GM21515 (cell line): Measurements from ENCODE around the gene ZBTB8OS.
"Not testable (repeated sequence)": the region's sequence is repeated elsewhere in the genome, so short reads cannot be mapped to it uniquely, and the experiment has no call there.

Experiments
- ATAC-seq: cut with Tn5 transposase; IDR thresholded peaks from one replicate; pipeline ENCODE4 v1.9.1; 2021; ENCODE audit not compliant: unreplicated experiment

Gene ZBTB8OS

DNA sequence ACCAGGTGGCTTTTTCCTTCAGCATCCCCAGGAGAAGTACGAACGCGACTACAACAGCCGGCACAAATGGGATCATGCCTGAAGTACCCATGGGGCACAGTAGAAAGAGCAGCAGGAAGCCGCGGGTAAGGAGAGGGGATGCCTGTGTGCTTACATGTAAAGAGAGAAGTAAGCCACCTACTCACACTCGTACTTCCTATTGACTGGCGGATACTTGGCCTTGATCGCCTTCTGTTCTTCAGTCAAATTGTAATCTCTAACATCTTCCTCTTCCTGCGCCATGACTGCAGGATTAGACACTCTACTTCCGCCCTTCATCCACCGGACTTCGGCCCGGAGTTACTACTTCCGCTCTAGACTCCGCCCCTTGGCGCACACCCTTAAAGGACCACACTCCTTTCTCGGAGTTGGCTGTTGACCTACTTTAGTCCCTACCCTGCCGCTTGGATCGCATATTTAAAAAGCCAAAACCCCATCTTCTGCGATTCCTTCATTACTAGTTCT is at the start of gene ZBTB8OS:
TSS of gene ZBTB8OS (minus strand) at position 303 of the 504 bp plus-strand sequence. CDS start at position 282, 21 bp downstream.
- ATAC-seq: peak; percentile 69

DNA sequence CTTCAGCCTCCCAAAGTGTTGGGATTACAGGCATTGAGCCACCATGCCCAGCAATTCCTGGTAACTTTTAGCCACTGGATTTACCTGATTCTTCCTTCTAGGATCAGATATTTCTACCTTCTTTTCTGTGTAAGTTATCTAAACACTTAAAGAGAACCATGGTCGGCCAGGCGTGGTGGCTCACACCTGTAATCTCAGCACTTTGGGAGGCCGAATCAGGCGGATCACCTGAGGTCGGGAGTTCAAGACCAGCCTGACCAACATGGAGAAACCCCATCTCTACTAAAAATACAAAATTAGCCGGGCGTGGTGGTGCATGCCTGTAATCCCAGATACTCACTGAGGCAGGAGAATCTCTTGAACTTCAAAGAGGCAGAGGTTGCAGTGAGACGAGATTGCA is 46.6 kb upstream of the ZBTB8OS start:
- ATAC-seq: not testable (repeated sequence)

DNA sequence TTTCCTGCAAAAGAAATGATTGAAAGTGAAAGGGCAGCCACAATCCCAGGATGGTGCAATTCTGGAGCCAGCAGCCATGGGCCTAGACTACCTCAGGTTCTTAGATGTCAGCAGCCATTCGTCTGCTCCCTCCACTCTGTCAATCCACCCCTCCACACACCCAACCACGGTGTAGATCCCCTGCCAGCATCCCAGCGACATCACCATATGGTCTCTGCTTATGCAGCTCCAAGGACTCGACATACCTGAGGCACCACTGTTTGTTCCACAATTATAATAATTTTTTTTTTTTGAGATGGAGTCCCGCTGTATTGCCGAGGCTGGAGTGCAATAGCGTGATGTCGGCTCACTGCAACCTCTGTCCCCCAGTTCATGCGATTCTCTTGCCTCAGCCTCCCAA is 45.7 kb upstream of the ZBTB8OS start:
- no peak for ATAC-seq

- no peak for ATAC-seq
These were observed 45.0 kb upstream of the ZBTB8OS start for GRCh38 chr1:32695098-32695904.

DNA sequence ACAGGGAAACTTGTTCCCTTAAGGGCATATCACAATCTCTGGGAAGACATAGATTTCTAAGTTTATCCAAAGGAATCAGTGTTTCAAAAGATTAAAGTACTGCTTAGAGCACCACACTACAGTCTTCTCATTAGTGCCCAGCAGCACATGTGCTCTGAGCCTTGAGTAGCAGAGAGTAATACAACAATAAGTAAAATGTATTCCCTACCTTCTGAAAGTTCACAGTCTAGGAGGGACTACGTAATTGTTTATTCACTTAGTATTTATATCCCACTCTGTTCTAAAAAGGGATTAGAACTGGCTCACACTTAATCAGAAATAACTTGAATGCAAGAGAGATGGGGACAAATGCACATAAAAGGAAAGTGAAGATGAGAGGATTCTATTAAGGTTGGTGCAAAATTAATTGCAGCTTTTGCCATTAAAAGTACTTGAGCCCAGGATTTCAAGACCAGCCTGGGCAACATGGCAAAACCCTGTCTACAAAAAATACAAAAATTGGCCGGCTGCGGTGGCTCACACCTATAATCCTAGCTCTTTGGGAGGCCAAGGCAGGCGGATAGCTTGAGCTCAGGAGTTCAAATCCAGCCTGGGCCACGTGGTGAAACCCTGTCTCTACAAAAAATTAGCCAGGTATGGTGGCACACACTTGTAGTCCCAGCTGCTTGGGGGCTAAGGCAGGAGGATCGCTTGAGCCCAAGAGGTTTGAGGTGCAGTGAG is 43.3 kb upstream of the ZBTB8OS start:
- no peak for ATAC-seq

DNA sequence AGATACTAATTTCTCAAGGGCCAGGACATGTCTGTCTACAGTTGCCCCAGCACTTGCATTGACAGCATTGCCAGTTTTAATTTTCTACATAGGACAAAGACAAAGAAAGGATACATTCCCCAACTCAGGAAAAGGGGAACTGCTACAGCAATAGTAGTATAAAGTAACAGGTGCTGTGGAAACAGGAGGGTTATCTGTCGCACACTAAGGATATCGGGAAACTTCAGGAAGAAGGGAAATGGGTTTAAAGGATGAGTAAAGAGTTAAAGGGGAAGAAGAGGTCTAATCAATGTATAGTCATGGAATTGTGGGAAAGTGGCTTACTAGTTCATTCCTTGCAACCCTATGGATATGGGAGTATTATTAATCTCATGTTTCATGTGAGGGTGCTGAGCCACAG is 36.0 kb upstream of the ZBTB8OS start:
- no peak for ATAC-seq

DNA sequence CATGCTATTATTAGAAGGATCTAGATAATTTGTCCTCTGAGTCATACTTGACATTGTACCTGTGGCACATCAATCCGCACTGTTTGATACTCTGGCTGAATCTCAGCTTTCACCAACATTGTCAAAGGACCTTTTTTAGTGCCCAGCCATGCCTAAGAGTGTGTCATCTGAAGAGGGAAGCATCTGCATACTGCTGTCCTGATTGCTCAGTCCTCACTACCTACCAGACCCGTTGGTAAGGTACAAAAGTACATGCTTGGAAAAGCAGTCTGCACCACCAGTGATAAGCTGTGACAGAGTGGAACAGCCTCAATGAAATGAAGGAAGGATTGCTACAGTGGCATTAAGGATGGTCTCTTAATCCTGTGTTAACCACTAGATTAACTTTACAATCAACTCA is 35.1 kb upstream of the ZBTB8OS start:
- no peak for ATAC-seq

- ATAC-seq: no peak
These were observed 33.9 kb upstream of the ZBTB8OS start for GRCh38 chr1:32684167-32684811.

GRCh38 chr1:32683397-32683796 is 33.0 kb upstream of the ZBTB8OS start:
- no peak for ATAC-seq

- no peak for ATAC-seq
These were observed 31.6 kb upstream of the ZBTB8OS start for GRCh38 chr1:32681999-32682398.

GRCh38 chr1:32681509-32681908 is 31.2 kb upstream of the ZBTB8OS start:
- ATAC-seq: no peak

DNA sequence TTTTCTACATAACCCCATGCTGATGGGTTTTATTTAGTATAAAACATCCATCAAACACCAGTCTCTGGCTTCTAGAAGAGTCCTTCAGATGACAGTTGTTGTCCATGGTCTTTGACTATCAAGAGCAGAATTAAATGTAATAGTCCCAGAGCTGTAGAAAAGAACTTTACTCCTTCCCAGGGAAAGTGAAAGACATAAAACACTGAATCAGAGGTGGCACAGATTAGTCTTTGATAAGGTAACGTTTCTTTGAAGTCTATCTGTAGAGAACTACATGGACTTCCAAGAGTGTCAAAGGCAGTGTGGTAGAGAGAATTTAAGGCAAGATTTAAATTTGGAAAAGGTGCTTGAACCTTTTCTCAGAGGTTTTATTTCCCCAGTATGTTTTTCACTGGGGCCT is 30.3 kb upstream of the ZBTB8OS start:
- no peak for ATAC-seq

DNA sequence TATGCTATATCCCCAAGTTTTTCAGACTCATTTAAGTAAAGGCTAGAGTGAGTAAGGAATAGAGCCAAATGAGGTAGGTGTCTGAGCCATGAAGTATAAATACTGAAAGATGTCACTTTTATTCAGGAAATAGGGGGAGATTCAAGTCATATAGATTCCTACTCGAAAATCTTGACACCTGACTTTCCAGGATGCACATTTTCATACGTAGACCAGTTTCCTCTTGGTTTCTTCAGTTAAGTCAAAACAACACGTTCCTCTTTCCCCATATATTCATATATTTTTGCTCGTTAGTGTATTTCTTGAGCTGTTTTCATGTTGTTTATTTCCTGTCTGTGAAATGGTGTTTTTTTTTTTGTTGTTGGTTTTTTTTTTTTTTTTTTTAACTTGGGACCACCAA is 29.6 kb upstream of the ZBTB8OS start:
- not testable (repeated sequence) for ATAC-seq

DNA sequence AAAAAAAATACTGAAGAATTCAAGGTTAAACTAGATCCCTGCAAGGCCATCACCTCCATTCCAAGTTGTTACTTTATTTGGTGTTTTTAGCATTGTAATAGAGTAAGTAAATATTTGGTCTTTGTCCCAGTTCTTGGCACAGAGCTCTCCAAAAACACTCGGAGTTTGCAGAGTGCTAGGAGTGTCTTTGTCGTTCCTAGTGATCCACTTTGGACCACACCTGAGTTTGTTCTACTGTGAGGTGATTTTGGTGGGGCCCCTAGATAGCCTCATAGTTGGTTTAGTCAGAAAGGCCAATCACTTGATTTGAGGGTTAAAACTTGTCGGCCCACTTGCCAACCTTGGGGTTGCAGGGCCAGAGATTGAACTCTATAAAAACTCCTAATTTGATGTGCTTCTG is 26.6 kb upstream of the ZBTB8OS start:
- ATAC-seq: no peak

DNA sequence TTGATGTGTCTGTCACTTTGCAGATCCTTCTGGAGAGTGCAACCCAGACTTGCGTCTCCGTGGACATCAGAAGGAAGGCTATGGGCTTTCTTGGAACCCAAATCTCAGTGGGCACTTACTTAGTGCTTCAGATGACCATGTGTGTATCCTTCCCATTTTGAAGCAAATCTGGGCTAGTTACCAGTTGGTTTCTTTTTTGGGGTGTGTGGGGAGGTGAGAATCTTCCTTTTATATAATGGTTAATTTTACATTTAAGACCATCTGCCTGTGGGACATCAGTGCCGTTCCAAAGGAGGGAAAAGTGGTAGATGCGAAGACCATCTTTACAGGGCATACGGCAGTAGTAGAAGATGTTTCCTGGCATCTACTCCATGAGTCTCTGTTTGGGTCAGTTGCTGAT is 18.4 kb upstream of the ZBTB8OS start:
- not testable (repeated sequence) for ATAC-seq

- ATAC-seq: no peak
These were observed 16.7 kb upstream of the ZBTB8OS start for GRCh38 chr1:32666901-32667566.

DNA sequence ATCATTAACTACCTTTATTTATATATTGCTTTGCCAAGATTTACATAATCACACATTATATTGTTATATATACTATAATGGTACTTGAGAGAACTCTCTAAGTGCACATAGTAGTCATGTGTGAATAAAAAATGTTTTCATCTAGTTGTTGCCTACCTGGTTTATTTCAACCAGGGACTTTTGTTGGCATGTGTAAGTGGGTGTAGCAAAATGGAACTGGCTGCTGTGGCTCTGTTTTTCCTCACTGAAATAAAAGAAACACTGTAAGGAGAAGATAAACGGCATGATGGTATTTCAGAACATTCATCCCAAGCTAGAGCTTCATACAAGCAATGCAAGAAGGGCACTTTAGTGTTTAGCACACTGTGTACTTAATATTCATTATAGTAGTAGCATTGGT is 15.6 kb upstream of the ZBTB8OS start:
- ATAC-seq: no peak

- no peak for ATAC-seq
These were observed 9.2 kb upstream of the ZBTB8OS start for GRCh38 chr1:32659581-32659980.

DNA sequence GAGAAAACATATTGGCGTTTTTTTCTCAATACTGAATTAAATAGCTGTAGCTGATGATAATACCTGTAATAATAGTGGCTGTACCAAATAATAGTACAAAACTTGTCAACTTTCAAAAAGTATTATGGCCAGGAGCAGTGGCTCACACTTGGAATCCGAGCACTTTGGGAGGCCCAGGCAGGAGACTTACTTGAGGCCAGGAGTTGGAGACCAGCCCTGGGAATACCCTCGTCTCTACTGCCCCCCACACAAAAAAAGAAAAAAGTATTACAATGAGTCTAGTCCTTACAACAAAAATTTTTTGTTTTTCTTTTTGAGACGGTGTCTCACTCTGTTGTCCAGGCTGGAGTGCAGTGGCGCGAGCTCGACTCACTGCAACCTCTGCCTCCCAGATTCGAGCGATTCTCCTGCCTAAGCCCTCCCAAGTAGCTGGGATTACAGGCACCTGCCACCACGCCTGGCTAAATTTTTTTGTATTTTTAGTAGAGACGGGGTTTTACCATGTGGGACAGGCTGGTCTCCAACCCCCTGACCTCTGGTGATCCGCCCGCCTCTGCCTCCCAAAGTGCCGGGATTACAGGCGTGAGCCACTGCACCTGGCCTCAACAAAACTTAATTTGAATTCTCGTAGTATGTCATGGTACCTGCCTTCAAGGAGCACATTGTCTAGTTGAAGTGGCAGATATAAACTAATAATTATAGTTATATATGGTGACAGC is 2.1 kb upstream of the ZBTB8OS start:
- ATAC-seq: no peak

DNA sequence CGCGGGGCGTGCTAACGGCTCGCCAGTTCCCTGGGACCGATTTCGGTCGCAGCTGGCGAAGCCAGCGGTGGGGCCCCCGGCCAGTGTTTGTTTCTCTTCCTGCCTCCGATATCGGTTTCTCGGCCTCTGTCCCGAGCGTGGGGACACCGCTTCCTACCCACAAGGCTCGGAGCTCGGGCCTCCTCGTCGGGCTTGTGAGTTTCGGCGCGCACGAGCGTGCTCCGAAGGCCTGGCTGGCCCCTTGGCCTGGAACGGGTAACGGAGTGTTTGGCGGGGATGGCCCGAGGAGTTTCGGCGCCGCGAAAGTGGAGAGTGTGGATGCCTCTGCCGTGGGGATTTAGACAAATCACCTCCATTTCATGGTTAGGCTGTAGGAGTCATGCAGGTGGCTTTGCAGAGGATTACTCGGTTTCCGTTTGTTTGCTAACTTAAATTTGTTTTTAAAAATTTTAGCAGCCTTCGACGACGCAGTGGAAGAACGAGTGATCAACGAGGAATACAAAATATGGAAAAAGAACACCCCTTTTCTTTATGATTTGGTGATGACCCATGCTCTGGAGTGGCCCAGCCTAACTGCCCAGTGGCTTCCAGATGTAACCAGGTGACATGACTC is 1.2 kb upstream of the ZBTB8OS start:
- no peak for ATAC-seq
